Measurements from ENCODE around the gene ZC3H14.
"Not testable (repeated sequence)": the region's sequence is repeated elsewhere in the genome, so short reads cannot be mapped to it uniquely, and the experiment has no call there.

Gene ZC3H14

GRCh38 chr14:88522393-88522792 lies 40.4 kb upstream of the ZC3H14 start:
- TF ChIP-seq, protein P1, sequence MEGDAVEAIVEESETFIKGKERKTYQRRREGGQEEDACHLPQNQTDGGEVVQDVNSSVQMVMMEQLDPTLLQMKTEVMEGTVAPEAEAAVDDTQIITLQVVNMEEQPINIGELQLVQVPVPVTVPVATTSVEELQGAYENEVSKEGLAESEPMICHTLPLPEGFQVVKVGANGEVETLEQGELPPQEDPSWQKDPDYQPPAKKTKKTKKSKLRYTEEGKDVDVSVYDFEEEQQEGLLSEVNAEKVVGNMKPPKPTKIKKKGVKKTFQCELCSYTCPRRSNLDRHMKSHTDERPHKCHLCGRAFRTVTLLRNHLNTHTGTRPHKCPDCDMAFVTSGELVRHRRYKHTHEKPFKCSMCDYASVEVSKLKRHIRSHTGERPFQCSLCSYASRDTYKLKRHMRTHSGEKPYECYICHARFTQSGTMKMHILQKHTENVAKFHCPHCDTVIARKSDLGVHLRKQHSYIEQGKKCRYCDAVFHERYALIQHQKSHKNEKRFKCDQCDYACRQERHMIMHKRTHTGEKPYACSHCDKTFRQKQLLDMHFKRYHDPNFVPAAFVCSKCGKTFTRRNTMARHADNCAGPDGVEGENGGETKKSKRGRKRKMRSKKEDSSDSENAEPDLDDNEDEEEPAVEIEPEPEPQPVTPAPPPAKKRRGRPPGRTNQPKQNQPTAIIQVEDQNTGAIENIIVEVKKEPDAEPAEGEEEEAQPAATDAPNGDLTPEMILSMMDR (IDR thresholded peaks at IDR 0.05; ENCODE audit: low read depth, low read length) = no peak
- H3K4me3 ChIP-seq (ENCODE audit: low read depth, low read length) = no peak overlapping the region

GRCh38 chr14:88529889-88530288 lies 32.9 kb upstream of the ZC3H14 start:
- H3K4me3 ChIP-seq (ENCODE audit: low read depth, low read length) = not testable (repeated sequence)

GRCh38 chr14:88533064-88533602 lies 29.7 kb upstream of the ZC3H14 start:
- TF ChIP-seq, protein P1 (IDR thresholded peaks at IDR 0.05; ENCODE audit: low read depth, low read length) = no peak
- no peak overlapping the region for H3K4me3 ChIP-seq (ENCODE audit: low read depth, low read length)

- no peak overlapping the region for H3K4me3 ChIP-seq (ENCODE audit: low read depth, low read length)
- TF ChIP-seq, protein P1 (IDR thresholded peaks at IDR 0.05; ENCODE audit: low read depth, low read length) = no peak
These were observed 27.7 kb upstream of the ZC3H14 start for GRCh38 chr14:88535149-88535548.

DNA sequence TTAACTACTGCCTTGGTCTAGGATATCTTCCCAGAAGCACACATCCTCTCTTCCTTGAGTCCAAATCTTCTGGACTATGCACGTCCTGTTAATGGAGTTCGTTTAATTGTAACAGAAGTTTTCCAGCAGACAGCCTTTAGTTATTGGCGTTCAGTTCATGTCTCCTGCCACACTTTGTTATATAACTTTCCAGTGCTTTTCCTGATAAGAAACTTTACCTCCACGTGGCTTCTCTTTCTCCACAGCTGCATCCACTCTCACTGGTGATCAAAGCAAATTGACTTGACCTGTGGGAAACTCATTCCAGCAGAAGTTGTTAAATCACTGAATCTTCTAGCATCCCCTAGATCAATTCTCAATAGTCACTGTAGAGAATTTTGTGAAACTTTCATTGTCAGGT lies 27.0 kb upstream of the ZC3H14 start:
- no peak overlapping the region for H3K4me3 ChIP-seq (ENCODE audit: low read depth, low read length)
- TF ChIP-seq, protein P1 (IDR thresholded peaks at IDR 0.05; ENCODE audit: low read depth, low read length) = no peak

DNA sequence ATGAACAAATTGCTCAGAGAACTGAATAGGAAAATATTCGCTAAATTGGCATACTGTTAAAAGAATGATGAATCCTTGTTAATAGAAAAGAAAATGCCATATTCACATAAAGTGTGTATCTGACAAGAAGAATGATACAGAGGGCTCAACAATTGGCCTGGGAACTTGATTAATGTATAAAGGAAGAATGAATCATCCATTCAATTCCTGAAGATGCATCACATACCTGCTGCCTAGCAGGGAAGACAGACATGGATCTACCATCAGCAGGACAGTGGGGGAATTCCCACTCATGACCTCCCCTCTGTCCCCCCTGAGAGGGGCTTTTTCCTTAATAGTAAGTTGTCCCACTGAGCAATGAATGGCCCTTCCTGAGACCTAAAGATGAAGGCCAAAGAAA lies 21.5 kb upstream of the ZC3H14 start:
- TF ChIP-seq, protein P1 (IDR thresholded peaks at IDR 0.05; ENCODE audit: low read depth, low read length) = no peak
- no peak overlapping the region for H3K4me3 ChIP-seq (ENCODE audit: low read depth, low read length)

DNA sequence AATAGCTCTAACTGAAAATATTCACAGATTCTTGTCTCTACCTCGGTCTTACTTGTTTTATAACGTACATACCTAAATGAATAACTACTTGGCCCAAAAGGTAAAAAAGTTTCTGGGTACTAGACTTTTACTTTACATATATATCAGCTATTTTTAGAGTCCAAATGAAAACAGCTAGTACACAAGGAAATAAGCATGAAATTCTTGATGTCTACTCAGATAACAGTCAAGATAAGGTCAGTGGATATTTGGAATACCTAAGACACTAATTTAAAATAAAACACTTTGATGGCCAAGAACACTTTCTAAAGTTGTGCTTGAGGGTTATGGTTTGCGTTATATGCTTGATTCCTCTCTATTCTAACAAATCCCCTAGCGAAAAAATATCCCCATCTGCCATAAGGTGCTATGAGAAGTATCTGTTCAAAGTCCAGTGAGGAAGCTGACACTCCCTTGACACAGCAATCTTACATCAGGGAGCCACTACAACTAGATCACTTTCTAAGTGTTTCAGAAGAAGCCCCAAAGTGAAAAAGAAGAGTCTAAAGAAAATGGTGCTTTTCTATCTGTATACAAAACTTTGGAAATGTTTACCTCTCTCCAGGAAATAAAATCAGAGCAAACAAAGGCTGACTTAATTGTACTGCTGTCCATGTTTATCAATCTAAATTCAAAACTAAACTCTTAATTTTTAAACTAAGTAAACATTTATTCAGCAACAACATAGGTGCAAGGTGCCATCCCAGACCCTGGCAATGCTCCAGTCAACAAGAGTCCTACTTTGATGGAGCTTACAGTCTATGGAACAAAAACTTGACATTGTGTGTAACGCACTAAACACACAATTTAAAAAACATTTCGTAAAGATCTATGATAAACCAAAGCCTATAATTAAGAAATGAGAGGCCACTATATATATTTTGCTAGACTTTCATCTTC lies 19.7 kb upstream of the ZC3H14 start:
- no peak overlapping the region for H3K4me3 ChIP-seq (ENCODE audit: low read depth, low read length)
- TF ChIP-seq, protein P1 (IDR thresholded peaks at IDR 0.05; ENCODE audit: low read depth, low read length) = no peak
